Natural killer cell treated with Interleukin-12 subunit alpha and Interleukin-12 subunit beta and Interleukin-15 and Interleukin-18, amount 100 ng/mL, for 72 hours (primary cell): ENCODE measurements around the gene PRLR. TPM values are rescaled to one million over a fixed set of nuclear protein-coding genes. Genes with fewer than 3 reads are reported as not detected.

ENCODE experiments used
- ATAC-seq, 2 donors: fragments of 150-1000 bp; cut with Tn5 transposase in 1 of 2; sonication (Bioruptor Pico), chemical (Tn5 transposase) in 1 of 2; 2 replicates each; pipeline ENCODE4 v1.10.0; 2021
- DNase-seq: peaks from one replicate; pipeline ENCODE4 v3.0.0; 2022; ENCODE audit warnings: low spot score
- H3K27ac Mint-ChIP-seq, 2 donors: 1 replicate in 1 of 2; 2 replicates in 1 of 2; pipeline ENCODE4 v1.8.0; 2022; ENCODE audit warnings: mixed read lengths in 2 of 2, mild to moderate bottlenecking in 1 of 2, moderate library complexity in 1 of 2
- H3K27me3 Mint-ChIP-seq, 2 donors: 1 replicate in 1 of 2; 2 replicates in 1 of 2; pipeline ENCODE4 v1.8.0; 2022; ENCODE audit warnings: mixed read lengths in 2 of 2
- H3K36me3 Mint-ChIP-seq: one replicate; pipeline ENCODE4 v1.8.0; 2022; ENCODE audit warnings: mixed read lengths
- H3K4me1 Mint-ChIP-seq, 2 donors: 1 replicate in 1 of 2; 2 replicates in 1 of 2; pipeline ENCODE4 v1.8.0; 2022; ENCODE audit warnings: low read depth in 2 of 2, mixed read lengths in 2 of 2, mild to moderate bottlenecking in 1 of 2
- H3K4me3 Mint-ChIP-seq: one replicate; pipeline ENCODE4 v1.8.0; 2022; ENCODE audit warnings: mixed read lengths
- H3K9me3 Mint-ChIP-seq: 2 replicates; pipeline ENCODE4 v1.8.0; 2022; ENCODE audit warnings: mixed read lengths
- total RNA-seq, 2 donors: library from RNA; stranded (reverse); gene quantifications; one replicate each; pipeline ENCODE4 v1.2.3, GENCODE V29; 2022

PRLR gene
- total RNA-seq, 2 donors from 2014 or later = not detected

- DNase-seq (no peak), ATAC-seq (no peak)
- H3K4me1 Mint-ChIP-seq = no peaks in the 10 kb centered on the region
- no peak overlapping the region for H3K27ac Mint-ChIP-seq
- no peak overlapping the region for H3K4me3 Mint-ChIP-seq
- no peaks in the 10 kb centered on the region for H3K9me3 Mint-ChIP-seq
- no peaks in the 10 kb centered on the region for H3K36me3 Mint-ChIP-seq
- H3K27me3 Mint-ChIP-seq = peaks cover 23 to 30% of the 10 kb centered on the region in 2 donors
Measured at GRCh38 chr5:35001842-35002241, 228.4 kb downstream of the PRLR start.

Other genes starting within 250 kb of the PRLR start
- not detected for gene AGXT2, start 182.5 kb downstream of the PRLR start, total RNA-seq